Heart left ventricle (tissue), 16 donors: ENCODE data around the gene DSCAML1. TPM values are rescaled to one million over a fixed set of nuclear protein-coding genes. Genes with fewer than 3 reads are reported as not detected.

ENCODE experiments used
- ATAC-seq, 4 donors: fragments of 200-7000 bp; cut with Tn5 transposase; one replicate each; pipeline ENCODE4 v1.9.1; 2020 to 2022; ENCODE audit warnings: moderate library complexity in 4 of 4, mild to moderate bottlenecking in 3 of 4, moderate number of reproducible peaks in 1 of 4
- DNase-seq, 5 donors: peaks; one replicate each; pipeline ENCODE4 v3.0.0-alpha.2; 2020
- H3K27ac ChIP-seq, 12 donors: fragments of 200-600 bp; sonication (generic) in 4 of 12; one replicate each; pipeline versions ENCODE4 v1.5.0 to v1.8.0; 2016 to 2022; ENCODE audit warnings: mild to moderate bottlenecking in 2 of 12
- H3K27me3 ChIP-seq, 9 donors: fragments of 200-600 bp; sonication (generic) in 2 of 9; one replicate each; pipeline versions ENCODE4 v1.5.1 to v1.8.0; 2016 to 2022; ENCODE audit warnings: mild to moderate bottlenecking in 3 of 9
- H3K36me3 ChIP-seq, 9 donors: fragments of 200-600 bp; sonication (generic) in 2 of 9; one replicate each; pipeline versions ENCODE4 v1.5.0 to v1.8.0; 2018 to 2022; ENCODE audit warnings: mild to moderate bottlenecking in 2 of 9
- H3K4me1 ChIP-seq, 12 donors: fragments of 200-600 bp; sonication (generic) in 4 of 12; one replicate each; pipeline versions ENCODE4 v1.5.0 to v1.8.0; 2016 to 2022; ENCODE audit warnings: mild to moderate bottlenecking in 3 of 12
- H3K4me3 ChIP-seq, 12 donors: fragments of 200-600 bp; sonication (generic) in 4 of 12; one replicate each; pipeline versions ENCODE4 v1.5.0 to v1.8.0; 2017 to 2022; ENCODE audit warnings: mild to moderate bottlenecking in 9 of 12, moderate library complexity in 4 of 12
- H3K9me3 ChIP-seq, 12 donors: fragments of 200-600 bp; sonication (generic) in 4 of 12; one replicate each; pipeline versions ENCODE4 v1.5.0 to v1.8.0; 2016 to 2022; ENCODE audit warnings: mild to moderate bottlenecking in 1 of 12
- CTCF ChIP-seq, 12 donors: fragments of 200-600 bp; sonication (generic) in 4 of 12; IDR thresholded peaks; one replicate each; pipeline versions ENCODE4 v1.5.0 to v1.8.0; 2018 to 2022; ENCODE audit warnings: antibody characterized with exemption in 12 of 12, mild to moderate bottlenecking in 5 of 12
- POLR2A ChIP-seq, 2 donors: fragments of 450-650 bp; IDR thresholded peaks; one replicate each; pipeline ENCODE4 v1.6.1; 2017; ENCODE audit warnings: antibody characterized with exemption in 2 of 2, mild to moderate bottlenecking in 2 of 2, moderate library complexity in 2 of 2
- WGBS, 4 donors: extraction: QIAGEN DNeasy Blood & Tissue Kit in 2 of 4; methylation state at CpG; one replicate each; pipeline versions ENCODE4 v1.1.5 to v1.1.7; 2013 to 2018; 5-methylcytosine and 5-hydroxymethylcytosine counted together
- intact Hi-C, 10 donors: fragments of 100-400 bp; cut with DNase I; formaldehyde crosslinking; loops; one replicate each; pipeline versions ENCODE4 v1.11.1 to v1.14.2; 2022
- polyA plus RNA-seq, 2 donors: library from polyadenylated mRNA; stranded (reverse); fragments of 200-250 nt; gene quantifications; one replicate each; pipeline ENCODE4 v1.2.3, GENCODE V29; 2013
- total RNA-seq, 9 donors: library from RNA; depleted of rRNA in 2 of 9; stranded (reverse); fragments of >200 nt in 2 of 9; fragmentation: NEBNext Ultra II Directional in 3 of 9; extraction: Animal tissue kit (Norgen Biotek cat#: 25700) in 3 of 9; gene quantifications; one replicate each; pipeline versions ENCODE4 v1.1.0 to v1.2.4, GENCODE V29; 2016 to 2023
- donor health status: ischemic (EF 13 %, LVEDD 7.1; RV severe dilation, severe dysfunction).
- donor health status: healthy with polysubstance abuse.
- donor health status: DM: no; HTN: yes; CAD: no.
- donor health status: DM: no; HTN: no; CAD: no.
- donor health status: ischemic (EF 25% LVEDD 6.9; RV normal size, moderate dysfunction).
- donor health status: ischemic (EF 25% LVEDD 5.7; RV mildly dilated, moderate dysfunction).
- donor health status: healthy.
- donor health status: DM: yes; HTN: yes; CAD: no.
- donor health status: ischemic (EF 35%, LVEDD 5.7; RV mildly dilated, moderate dysfunction).
- donor health status: nonischemic (EF 11% LVEDD 7.7; RV severe dilation, severe dysfunction).
- donor health status: DM: yes; HTN: yes; CAD: no.
- donor health status: PGD.
- donor health status: ischemic (EF 29% LVEDD 5.4; RV normal size, mild dysfunction).
- donor health status: nonischemic (EF 23%, LVEDD 6.1; RV moderate dilation, normal function).

Gene DSCAML1
- total and polyA plus RNA-seq, 11 donors: 0.05 to 1.7 (median 0.76) TPM

GRCh38 chr11:117544130-117544800 lies 252.8 kb downstream of the DSCAML1 start:
- Histone ChIP-seq H3K4me3 (no peak overlapping the region), H3K27me3 (no peaks in the 10 kb centered on the region), H3K27ac (no peak overlapping the region), H3K36me3 (no peaks in the 10 kb centered on the region), H3K9me3 (no peaks in the 10 kb centered on the region), H3K4me1 (no peaks in the 10 kb centered on the region)
- no peak for TF ChIP-seq POLR2A (IDR thresholded peaks at IDR 0.05)
- no peak for TF ChIP-seq CTCF (IDR thresholded peaks at IDR 0.05)
- intact Hi-C loops: no loop called here
- ATAC-seq (no peak), DNase-seq (peak in 1 of 5 donors; percentile 28)
- WGBS, 4 donors: 81 to 87% (median 86%) methylated on average over 5 to 6 of the region's 6 CpGs

GRCh38 chr11:117541211-117541610 lies 255.8 kb downstream of the DSCAML1 start:
- Histone ChIP-seq H3K4me1 (no peaks in the 10 kb centered on the region), H3K9me3 (no peaks in the 10 kb centered on the region), H3K36me3 (no peaks in the 10 kb centered on the region), H3K4me3 (no peak overlapping the region), H3K27me3 (no peaks in the 10 kb centered on the region), H3K27ac (no peak overlapping the region)
- no peak for ATAC-seq
- WGBS, 4 donors: 81 to 90% (median 85%) methylated on average over 2 of the region's 2 CpGs
- intact Hi-C loops: no loop called here
- peak in 1 of 5 donors; percentile 10 for DNase-seq
- no peak for TF ChIP-seq POLR2A (IDR thresholded peaks at IDR 0.05)
- no peak for TF ChIP-seq CTCF (IDR thresholded peaks at IDR 0.05)

GRCh38 chr11:117538263-117539135 lies 258.5 kb downstream of the DSCAML1 start:
- H3K4me1 ChIP-seq: no peaks in the 10 kb centered on the region
- H3K36me3 ChIP-seq: no peaks in the 10 kb centered on the region
- TF ChIP-seq POLR2A (IDR thresholded peaks at IDR 0.05): no peak
- TF ChIP-seq CTCF (IDR thresholded peaks at IDR 0.05): no peak
- ATAC-seq (peak in 1 of 4 donors; percentile 32), DNase-seq (peak in 1 of 5 donors; percentile 27)
- H3K9me3 ChIP-seq: no peaks in the 10 kb centered on the region
- intact Hi-C loops: no loop called here
- H3K27me3 ChIP-seq: no peaks in the 10 kb centered on the region
- no peak overlapping the region for H3K4me3 ChIP-seq
- WGBS, 4 donors: 73 to 84% (median 78%) methylated on average over 13 of the region's 13 CpGs
- no peak overlapping the region for H3K27ac ChIP-seq

- Histone ChIP-seq H3K9me3 (no peaks in the 10 kb centered on the region), H3K27me3 (no peaks in the 10 kb centered on the region), H3K4me1 (no peaks in the 10 kb centered on the region), H3K4me3 (no peak overlapping the region), H3K27ac (no peak overlapping the region), H3K36me3 (no peaks in the 10 kb centered on the region)
- TF ChIP-seq CTCF (IDR thresholded peaks at IDR 0.05) (no peak), POLR2A (IDR thresholded peaks at IDR 0.05) (no peak)
- no peak for ATAC-seq
- intact Hi-C loops: no loop called here
- peak in 1 of 5 donors; percentile 43 for DNase-seq
- 71 to 76% (median 73%) methylated on average over 10 to 11 of the region's 11 CpGs for WGBS, 4 donors
Measured at GRCh38 chr11:117535850-117536411, 261.1 kb downstream of the DSCAML1 start.
